Measurements from ENCODE around the gene COL25A1. TPM values are rescaled to one million over a fixed set of nuclear protein-coding genes. Genes with fewer than 3 reads are reported as not detected.

COL25A1 gene
- total RNA-seq, 1 donor from 2014 or later = 10.4 TPM

DNA sequence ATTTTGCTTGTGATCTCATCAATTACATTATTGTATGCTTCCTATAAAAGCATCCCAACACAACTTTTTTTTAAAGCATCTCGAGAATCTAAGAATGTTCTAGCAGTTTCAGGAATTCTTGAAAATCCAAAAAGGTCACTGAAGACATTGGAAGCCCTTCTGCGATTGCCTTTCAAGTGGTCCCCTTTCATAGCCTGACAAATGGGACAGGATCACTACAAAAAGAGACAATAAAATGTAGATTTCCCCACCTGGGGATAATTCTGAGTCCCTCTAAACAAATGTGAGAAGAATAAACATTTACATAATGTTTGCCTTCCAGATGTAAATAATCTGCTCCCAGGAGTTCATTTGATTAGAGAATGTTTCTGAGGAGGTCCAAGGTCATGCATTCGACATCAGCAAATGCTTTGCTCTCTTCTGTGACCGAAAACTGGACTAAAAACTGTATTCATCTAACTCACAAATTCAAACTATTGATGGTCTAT lies 116.0 kb downstream of the COL25A1 start:
- Mint-ChIP-seq H3K27ac (ENCODE audit: unreplicated experiment) (no peak overlapping the region), H3K9me3 (ENCODE audit: unreplicated experiment) (no peaks in the 10 kb centered on the region), H3K4me3 (ENCODE audit: unreplicated experiment) (no peak overlapping the region), H3K4me1 (ENCODE audit: low read depth, unreplicated experiment) (peaks cover 15% of the 10 kb centered on the region), H3K27me3 (ENCODE audit: low read depth, unreplicated experiment) (no peaks in the 10 kb centered on the region), H3K36me3 (ENCODE audit: low read depth, unreplicated experiment) (peaks cover 2% of the 10 kb centered on the region)
- FAIRE-seq (no peak), DNase-seq (ENCODE audit: low read depth) (no peak)
- Histone ChIP-seq H4K20me1 (ENCODE audit: insufficient read depth, low read length) (no peaks in the 10 kb centered on the region), H3K4me1 (ENCODE audit: insufficient read depth, low read length) (no peaks in the 10 kb centered on the region), H3K9me3 (ENCODE audit: insufficient read depth, low read depth, low read length) (no peaks in the 10 kb centered on the region), H3K4me3 (ENCODE audit: insufficient read depth, low read depth, low read length) (no peak overlapping the region), H3K9ac (ENCODE audit: low read length) (no peak overlapping the region), H3K36me3 (ENCODE audit: insufficient read depth, low read length) (no peaks in the 10 kb centered on the region), H3K27ac (ENCODE audit: low read depth, low read length) (no peak overlapping the region), H2AFZ (ENCODE audit: low read depth, low read length) (no peak overlapping the region), H3K27me3 (ENCODE audit: insufficient read depth, low read length) (no peaks in the 10 kb centered on the region), H3K79me2 (ENCODE audit: insufficient read depth, low read length) (no peaks in the 10 kb centered on the region), H3K4me2 (ENCODE audit: low read length) (no peak overlapping the region)
- TF ChIP-seq EZH2 (IDR thresholded peaks at IDR 0.05; ENCODE audit: insufficient read depth, low read length) = no peak
- TF ChIP-seq, protein P1, sequence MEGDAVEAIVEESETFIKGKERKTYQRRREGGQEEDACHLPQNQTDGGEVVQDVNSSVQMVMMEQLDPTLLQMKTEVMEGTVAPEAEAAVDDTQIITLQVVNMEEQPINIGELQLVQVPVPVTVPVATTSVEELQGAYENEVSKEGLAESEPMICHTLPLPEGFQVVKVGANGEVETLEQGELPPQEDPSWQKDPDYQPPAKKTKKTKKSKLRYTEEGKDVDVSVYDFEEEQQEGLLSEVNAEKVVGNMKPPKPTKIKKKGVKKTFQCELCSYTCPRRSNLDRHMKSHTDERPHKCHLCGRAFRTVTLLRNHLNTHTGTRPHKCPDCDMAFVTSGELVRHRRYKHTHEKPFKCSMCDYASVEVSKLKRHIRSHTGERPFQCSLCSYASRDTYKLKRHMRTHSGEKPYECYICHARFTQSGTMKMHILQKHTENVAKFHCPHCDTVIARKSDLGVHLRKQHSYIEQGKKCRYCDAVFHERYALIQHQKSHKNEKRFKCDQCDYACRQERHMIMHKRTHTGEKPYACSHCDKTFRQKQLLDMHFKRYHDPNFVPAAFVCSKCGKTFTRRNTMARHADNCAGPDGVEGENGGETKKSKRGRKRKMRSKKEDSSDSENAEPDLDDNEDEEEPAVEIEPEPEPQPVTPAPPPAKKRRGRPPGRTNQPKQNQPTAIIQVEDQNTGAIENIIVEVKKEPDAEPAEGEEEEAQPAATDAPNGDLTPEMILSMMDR (IDR thresholded peaks at IDR 0.05; ENCODE audit: insufficient read depth, low read depth, low read length) = no peak

DNA sequence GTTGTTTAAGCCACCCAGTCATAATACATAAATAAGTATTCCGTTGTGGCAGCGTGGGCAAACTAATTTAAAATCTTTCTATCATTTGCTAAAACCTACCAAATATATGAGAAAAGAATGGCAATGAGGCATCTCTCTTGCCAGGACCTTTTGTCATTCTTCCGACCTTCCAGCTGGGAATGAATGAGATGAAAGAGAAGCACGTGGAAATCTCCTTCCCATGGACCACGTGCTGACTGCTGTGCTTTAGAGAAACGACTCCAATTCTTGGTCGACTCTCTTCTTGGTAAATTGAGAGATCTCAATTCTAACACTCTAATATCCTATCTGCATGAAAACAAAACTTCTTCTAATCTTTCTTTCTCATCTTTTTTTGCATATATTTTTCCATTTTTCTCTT lies 116.5 kb downstream of the COL25A1 start:
- no peak overlapping the region for H3K9ac ChIP-seq (ENCODE audit: low read length)

DNA sequence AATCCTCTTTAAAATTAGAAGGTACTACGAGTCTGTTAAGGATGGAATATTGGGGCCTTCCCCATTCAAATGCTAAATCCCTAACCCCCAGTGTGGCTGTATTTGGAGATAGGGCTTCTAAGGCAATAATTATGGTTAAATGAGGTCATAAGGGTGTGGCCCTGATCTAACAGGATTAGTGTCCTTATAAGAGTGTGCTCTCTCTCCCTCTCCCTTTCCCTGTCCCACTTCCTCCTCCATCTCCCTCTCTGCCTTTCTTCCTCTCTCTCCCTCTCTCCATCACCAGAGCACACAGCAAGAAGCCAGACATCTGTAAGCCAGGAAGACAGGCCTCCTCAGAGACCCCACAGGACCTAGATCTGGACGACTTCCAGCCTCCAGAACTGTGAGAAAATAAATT lies 116.9 kb downstream of the COL25A1 start:
- H3K79me2 ChIP-seq (ENCODE audit: insufficient read depth, low read length) = no peaks in the 10 kb centered on the region
- no peaks in the 10 kb centered on the region for H3K27me3 ChIP-seq (ENCODE audit: insufficient read depth, low read length)
- H3K9ac ChIP-seq (ENCODE audit: low read length) = no peak overlapping the region
- no peaks in the 10 kb centered on the region for H3K9me3 ChIP-seq (ENCODE audit: insufficient read depth, low read depth, low read length)
- Mint-ChIP-seq H3K4me3 (ENCODE audit: unreplicated experiment) (no peak overlapping the region), H3K36me3 (ENCODE audit: low read depth, unreplicated experiment) (peaks cover 2% of the 10 kb centered on the region), H3K4me1 (ENCODE audit: low read depth, unreplicated experiment) (peaks cover 15% of the 10 kb centered on the region), H3K27ac (ENCODE audit: unreplicated experiment) (no peak overlapping the region), H3K27me3 (ENCODE audit: low read depth, unreplicated experiment) (no peaks in the 10 kb centered on the region), H3K9me3 (ENCODE audit: unreplicated experiment) (no peaks in the 10 kb centered on the region)
- H3K4me2 ChIP-seq (ENCODE audit: low read length) = no peak overlapping the region
- H3K27ac ChIP-seq (ENCODE audit: low read depth, low read length) = no peak overlapping the region
- FAIRE-seq (no peak), DNase-seq (ENCODE audit: low read depth) (no peak)
- H2AFZ ChIP-seq (ENCODE audit: low read depth, low read length) = no peak overlapping the region
- H3K4me1 ChIP-seq (ENCODE audit: insufficient read depth, low read length) = no peaks in the 10 kb centered on the region
- H4K20me1 ChIP-seq (ENCODE audit: insufficient read depth, low read length) = no peaks in the 10 kb centered on the region
- no peaks in the 10 kb centered on the region for H3K36me3 ChIP-seq (ENCODE audit: insufficient read depth, low read length)
- TF ChIP-seq EZH2 (IDR thresholded peaks at IDR 0.05; ENCODE audit: insufficient read depth, low read length) = no peak
- TF ChIP-seq, protein P1 (IDR thresholded peaks at IDR 0.05; ENCODE audit: insufficient read depth, low read depth, low read length) = no peak
- H3K4me3 ChIP-seq (ENCODE audit: insufficient read depth, low read depth, low read length) = no peak overlapping the region

More for the DNA sequence above, 116.5 kb downstream of the COL25A1 start:
- no peak for DNase-seq (ENCODE audit: low read depth)
- Histone ChIP-seq H3K4me2 (ENCODE audit: low read length) (no peak overlapping the region), H3K4me1 (ENCODE audit: insufficient read depth, low read length) (no peaks in the 10 kb centered on the region), H3K9me3 (ENCODE audit: insufficient read depth, low read depth, low read length) (no peaks in the 10 kb centered on the region), H3K27me3 (ENCODE audit: insufficient read depth, low read length) (no peaks in the 10 kb centered on the region), H4K20me1 (ENCODE audit: insufficient read depth, low read length) (no peaks in the 10 kb centered on the region), H3K4me3 (ENCODE audit: insufficient read depth, low read depth, low read length) (no peak overlapping the region), H2AFZ (ENCODE audit: low read depth, low read length) (no peak overlapping the region), H3K36me3 (ENCODE audit: insufficient read depth, low read length) (no peaks in the 10 kb centered on the region), H3K27ac (ENCODE audit: low read depth, low read length) (no peak overlapping the region), H3K79me2 (ENCODE audit: insufficient read depth, low read length) (no peaks in the 10 kb centered on the region)
- no peak overlapping the region for H3K27ac Mint-ChIP-seq (ENCODE audit: unreplicated experiment)
- TF ChIP-seq EZH2 (IDR thresholded peaks at IDR 0.05; ENCODE audit: insufficient read depth, low read length) = no peak
- TF ChIP-seq, protein P1 (IDR thresholded peaks at IDR 0.05; ENCODE audit: insufficient read depth, low read depth, low read length) = no peak
- no peaks in the 10 kb centered on the region for H3K9me3 Mint-ChIP-seq (ENCODE audit: unreplicated experiment)
- no peaks in the 10 kb centered on the region for H3K27me3 Mint-ChIP-seq (ENCODE audit: low read depth, unreplicated experiment)
- H3K4me3 Mint-ChIP-seq (ENCODE audit: unreplicated experiment) = no peak overlapping the region
- peaks cover 2% of the 10 kb centered on the region for H3K36me3 Mint-ChIP-seq (ENCODE audit: low read depth, unreplicated experiment)
- no peak for FAIRE-seq
- H3K4me1 Mint-ChIP-seq (ENCODE audit: low read depth, unreplicated experiment) = peaks cover 15% of the 10 kb centered on the region

Data from astrocyte (in vitro differentiated cells and primary cell).